Measurements from ENCODE around the gene APOBEC3B. TPM values are rescaled to one million over a fixed set of nuclear protein-coding genes. Genes with fewer than 3 reads are reported as not detected.
"Not testable (repeated sequence)": the region's sequence is repeated elsewhere in the genome, so short reads cannot be mapped to it uniquely, and the experiment has no call there.

The APOBEC3B gene
- polyA plus RNA-seq, 1 donor: 3.8 TPM

- Histone ChIP-seq H3K4me3 (ENCODE audit: low read length) (no peak overlapping the region), H3K4me1 (ENCODE audit: control insufficient read depth, insufficient read depth, low read length) (peaks cover 5% of the 10 kb centered on the region), H3K36me3 (ENCODE audit: control insufficient read depth, insufficient read depth, low read length) (no peaks in the 10 kb centered on the region), H3K27me3 (ENCODE audit: control insufficient read depth, insufficient read depth, low read length) (no peaks in the 10 kb centered on the region), H3K9me3 (ENCODE audit: control insufficient read depth, low read depth, low read length) (no peaks in the 10 kb centered on the region), H3K27ac (ENCODE audit: low read length) (no peak overlapping the region)
- no CpG with 5 or more reads among the region's 7 CpGs for WGBS (ENCODE audit: insufficient coverage, low lambda C conversion rate)
- no peak for DNase-seq
These were observed 7.3 kb upstream of the APOBEC3B start for GRCh38 chr22:38974826-38975175.

GRCh38 chr22:38977289-38977688 lies 4.9 kb upstream of the APOBEC3B start:
- H3K36me3 ChIP-seq (ENCODE audit: control insufficient read depth, insufficient read depth, low read length); H3K4me3 ChIP-seq (ENCODE audit: low read length); H3K4me1 ChIP-seq (ENCODE audit: control insufficient read depth, insufficient read depth, low read length); H3K27me3 ChIP-seq (ENCODE audit: control insufficient read depth, insufficient read depth, low read length); H3K9me3 ChIP-seq (ENCODE audit: control insufficient read depth, low read depth, low read length); DNase-seq; H3K27ac ChIP-seq (ENCODE audit: low read length): not testable (repeated sequence)
- no CpG with 5 or more reads among the region's 4 CpGs for WGBS (ENCODE audit: insufficient coverage, low lambda C conversion rate)

DNA sequence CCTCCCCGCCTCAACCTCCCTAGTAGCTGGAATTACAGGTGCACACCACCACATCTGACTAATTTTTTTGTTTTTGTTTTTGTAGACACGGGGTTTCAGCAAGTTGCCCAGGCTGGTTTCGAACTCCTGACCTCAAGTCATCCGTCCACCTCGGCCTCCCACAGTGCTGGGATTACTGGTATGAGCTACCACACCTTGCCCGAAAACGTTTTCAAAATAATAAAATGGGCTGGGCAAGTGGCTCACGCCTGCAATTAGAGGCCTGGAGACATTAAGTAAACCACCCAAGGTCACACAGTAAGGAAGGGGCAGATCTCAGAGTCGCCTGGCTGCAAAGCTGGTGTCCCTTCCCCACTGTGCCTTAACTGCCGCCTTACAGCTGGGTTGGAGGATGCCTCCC lies 1.6 kb upstream of the APOBEC3B start:
- H3K27ac ChIP-seq (ENCODE audit: low read length); DNase-seq; H3K27me3 ChIP-seq (ENCODE audit: control insufficient read depth, insufficient read depth, low read length); H3K9me3 ChIP-seq (ENCODE audit: control insufficient read depth, low read depth, low read length); H3K36me3 ChIP-seq (ENCODE audit: control insufficient read depth, insufficient read depth, low read length); H3K4me1 ChIP-seq (ENCODE audit: control insufficient read depth, insufficient read depth, low read length); H3K4me3 ChIP-seq (ENCODE audit: low read length): not testable (repeated sequence)
- WGBS (ENCODE audit: insufficient coverage, low lambda C conversion rate): no CpG with 5 or more reads among the region's 10 CpGs

- H3K9me3 ChIP-seq (ENCODE audit: control insufficient read depth, low read depth, low read length): peaks cover 2% of the 10 kb centered on the region
- peak; percentile 31 to 36 for DNase-seq
- H3K27me3 ChIP-seq (ENCODE audit: control insufficient read depth, insufficient read depth, low read length): no peaks in the 10 kb centered on the region
- H3K4me1 ChIP-seq (ENCODE audit: control insufficient read depth, insufficient read depth, low read length): peaks cover 7% of the 10 kb centered on the region
- no peaks in the 10 kb centered on the region for H3K36me3 ChIP-seq (ENCODE audit: control insufficient read depth, insufficient read depth, low read length)
- no CpG with 5 or more reads among the region's 27 CpGs for WGBS (ENCODE audit: insufficient coverage, low lambda C conversion rate)
- peak overlapping the region; percentile 37 for H3K4me3 ChIP-seq (ENCODE audit: low read length)
- H3K27ac ChIP-seq (ENCODE audit: low read length): peak overlapping the region; percentile 68
These were observed 849 bp upstream of the APOBEC3B start for GRCh38 chr22:38981005-38981991.

- H3K4me3 ChIP-seq (ENCODE audit: low read length): no peak overlapping the region
- DNase-seq: no peak
- H3K27ac ChIP-seq (ENCODE audit: low read length): peak overlapping the region; percentile 15
- no peaks in the 10 kb centered on the region for H3K36me3 ChIP-seq (ENCODE audit: control insufficient read depth, insufficient read depth, low read length)
- H3K27me3 ChIP-seq (ENCODE audit: control insufficient read depth, insufficient read depth, low read length): no peaks in the 10 kb centered on the region
- no CpG with 5 or more reads among the region's 2 CpGs for WGBS (ENCODE audit: insufficient coverage, low lambda C conversion rate)
- H3K9me3 ChIP-seq (ENCODE audit: control insufficient read depth, low read depth, low read length): peaks cover 2% of the 10 kb centered on the region
- H3K4me1 ChIP-seq (ENCODE audit: control insufficient read depth, insufficient read depth, low read length): peaks cover 7% of the 10 kb centered on the region
These were observed 2.1 kb downstream of the APOBEC3B start for GRCh38 chr22:38984224-38984623.

GRCh38 chr22:38984784-38985757 lies 2.9 kb downstream of the APOBEC3B start:
- no CpG with 5 or more reads among the region's 9 CpGs for WGBS (ENCODE audit: insufficient coverage, low lambda C conversion rate)
- DNase-seq: peak; percentile 27 to 42
- H3K27ac ChIP-seq (ENCODE audit: low read length): peak overlapping the region; percentile 15
- not testable (repeated sequence) for H3K36me3 ChIP-seq (ENCODE audit: control insufficient read depth, insufficient read depth, low read length); H3K4me3 ChIP-seq (ENCODE audit: low read length); H3K27me3 ChIP-seq (ENCODE audit: control insufficient read depth, insufficient read depth, low read length); H3K4me1 ChIP-seq (ENCODE audit: control insufficient read depth, insufficient read depth, low read length); H3K9me3 ChIP-seq (ENCODE audit: control insufficient read depth, low read depth, low read length)

GRCh38 chr22:38986629-38987028 lies 4.5 kb downstream of the APOBEC3B start:
- no peak for DNase-seq
- Histone ChIP-seq H3K27me3 (ENCODE audit: control insufficient read depth, insufficient read depth, low read length) (no peaks in the 10 kb centered on the region), H3K9me3 (ENCODE audit: control insufficient read depth, low read depth, low read length) (peaks cover 2% of the 10 kb centered on the region), H3K27ac (ENCODE audit: low read length) (no peak overlapping the region), H3K4me3 (ENCODE audit: low read length) (no peak overlapping the region), H3K4me1 (ENCODE audit: control insufficient read depth, insufficient read depth, low read length) (peaks cover 4% of the 10 kb centered on the region), H3K36me3 (ENCODE audit: control insufficient read depth, insufficient read depth, low read length) (no peaks in the 10 kb centered on the region)
- no CpG with 5 or more reads among the region's 3 CpGs for WGBS (ENCODE audit: insufficient coverage, low lambda C conversion rate)

- DNase-seq: no peak
- no CpG with 5 or more reads among the region's 8 CpGs for WGBS (ENCODE audit: insufficient coverage, low lambda C conversion rate)
- no peak overlapping the region for H3K27ac ChIP-seq (ENCODE audit: low read length)
These were observed 5.2 kb downstream of the APOBEC3B start for GRCh38 chr22:38987171-38987895.

GRCh38 chr22:38989466-38989865 lies 7.3 kb downstream of the APOBEC3B start:
- WGBS (ENCODE audit: insufficient coverage, low lambda C conversion rate): no CpG with 5 or more reads among the region's 6 CpGs
- Histone ChIP-seq H3K4me3 (ENCODE audit: low read length) (no peak overlapping the region), H3K27me3 (ENCODE audit: control insufficient read depth, insufficient read depth, low read length) (no peaks in the 10 kb centered on the region), H3K4me1 (ENCODE audit: control insufficient read depth, insufficient read depth, low read length) (no peaks in the 10 kb centered on the region), H3K36me3 (ENCODE audit: control insufficient read depth, insufficient read depth, low read length) (no peaks in the 10 kb centered on the region), H3K9me3 (ENCODE audit: control insufficient read depth, low read depth, low read length) (no peaks in the 10 kb centered on the region), H3K27ac (ENCODE audit: low read length) (no peak overlapping the region)
- DNase-seq: no peak

More at GRCh38 chr22:38987171-38987895, 5.2 kb downstream of the APOBEC3B start:
- Histone ChIP-seq H3K27me3 (ENCODE audit: control insufficient read depth, insufficient read depth, low read length) (no peaks in the 10 kb centered on the region), H3K36me3 (ENCODE audit: control insufficient read depth, insufficient read depth, low read length) (no peaks in the 10 kb centered on the region), H3K9me3 (ENCODE audit: control insufficient read depth, low read depth, low read length) (peaks cover 2% of the 10 kb centered on the region), H3K4me1 (ENCODE audit: control insufficient read depth, insufficient read depth, low read length) (peaks cover 3% of the 10 kb centered on the region), H3K4me3 (ENCODE audit: low read length) (no peak overlapping the region)
